Psoas muscle (tissue), 8 donors: ENCODE results near the gene ITPK1. TPM values are rescaled to one million over a fixed set of nuclear protein-coding genes. Genes with fewer than 3 reads are reported as not detected.

Experiments
- ATAC-seq, 4 donors: fragments of 200-7000 bp; cut with Tn5 transposase; one replicate each; pipeline ENCODE4 v1.9.1; 2020; ENCODE audit warnings: moderate library complexity in 3 of 4, mild to moderate bottlenecking in 2 of 4
- DNase-seq, 2 donors: peaks; one replicate each; pipeline ENCODE4 v3.0.0-alpha.2; 2020
- H3K27ac ChIP-seq: fragments of 200-600 bp; one replicate; pipeline ENCODE4 v1.8.0; 2022
- H3K27me3 ChIP-seq, 3 donors: fragments of 200-600 bp in 1 of 3; one replicate each; pipeline versions ENCODE4 v1.6.1 to v1.8.0; 2013 to 2022; ENCODE audit warnings: low read length in 2 of 3, mild to moderate bottlenecking in 2 of 3, moderate library complexity in 1 of 3; ENCODE audit not compliant: insufficient read depth in 3 of 3
- H3K36me3 ChIP-seq, 2 donors: fragments of 200-600 bp in 1 of 2; one replicate each; pipeline versions ENCODE4 v1.6.1 to v1.8.0; 2013 to 2022; ENCODE audit warnings: low read depth in 1 of 2, mild to moderate bottlenecking in 1 of 2, moderate library complexity in 1 of 2; ENCODE audit not compliant: insufficient read depth in 1 of 2
- H3K4me1 ChIP-seq: fragments of 200-600 bp; one replicate; pipeline ENCODE4 v1.8.0; 2022
- H3K4me3 ChIP-seq: fragments of 200-600 bp; one replicate; pipeline ENCODE4 v1.8.0; 2022; ENCODE audit warnings: mild to moderate bottlenecking
- H3K9me3 ChIP-seq: fragments of 200-600 bp; one replicate; pipeline ENCODE4 v1.8.0; 2022
- WGBS, 3 donors: extraction: QIAGEN DNeasy Blood & Tissue Kit; methylation state at CpG; one replicate each; pipeline versions ENCODE4 v1.1.6 to v1.1.7; 2013; 5-methylcytosine and 5-hydroxymethylcytosine counted together
- intact Hi-C, 2 donors: fragments of 100-400 bp; cut with DNase I; formaldehyde crosslinking; loops; one replicate each; pipeline versions ENCODE4 v1.11.0 to v1.14.2; 2022
- polyA plus RNA-seq, 3 donors: library from polyadenylated mRNA; stranded (reverse); fragments of 200-250 nt; gene quantifications; one replicate each; pipeline ENCODE4 v1.2.3, GENCODE V29; 2013
- total RNA-seq, 4 donors: library from RNA; stranded (reverse); fragmentation: NEBNext Ultra II Directional in 2 of 4; extraction: Animal tissue kit (Norgen Biotek cat#: 25700) in 2 of 4; gene quantifications; one replicate each; pipeline versions ENCODE4 v1.2.1 to v1.2.4, GENCODE V29; 2021 to 2023
- TF ChIP-seq, protein P1 (sequence below): fragments of 200-600 bp; IDR thresholded peaks from one replicate; pipeline ENCODE4 v1.8.0; 2022; ENCODE audit warnings: antibody characterized with exemption
- donor health status: healthy with polysubstance abuse.
- donor health status: DM: no; HTN: no; CAD: no; lungs with moderate emphysema.
- donor health status: Bipolar disorder and iron deficiency.
- donor health status: healthy.
- donor health status: DM: yes; HTN: yes; CAD: no.
- donor health status: DM: no; HTN: no; CAD: no.
- donor health status: DM: no; HTN: no; CAD: no.
- donor health status: DM: yes; HTN: yes; CAD: no.

The ITPK1 gene
- total and polyA plus RNA-seq, 7 donors = 30.0 to 61.1 (median 42.7) TPM

GRCh38 chr14:92922883-92923743, 192.6 kb downstream of the ITPK1 start, which contains the start of gene CHGA:
Gene CHGA, plus strand, starts transcription at chr14:92923150. Its CDS starts 210 bp downstream, at chr14:92923360.
- intact Hi-C loops = no loop called here
- TF ChIP-seq, protein P1, sequence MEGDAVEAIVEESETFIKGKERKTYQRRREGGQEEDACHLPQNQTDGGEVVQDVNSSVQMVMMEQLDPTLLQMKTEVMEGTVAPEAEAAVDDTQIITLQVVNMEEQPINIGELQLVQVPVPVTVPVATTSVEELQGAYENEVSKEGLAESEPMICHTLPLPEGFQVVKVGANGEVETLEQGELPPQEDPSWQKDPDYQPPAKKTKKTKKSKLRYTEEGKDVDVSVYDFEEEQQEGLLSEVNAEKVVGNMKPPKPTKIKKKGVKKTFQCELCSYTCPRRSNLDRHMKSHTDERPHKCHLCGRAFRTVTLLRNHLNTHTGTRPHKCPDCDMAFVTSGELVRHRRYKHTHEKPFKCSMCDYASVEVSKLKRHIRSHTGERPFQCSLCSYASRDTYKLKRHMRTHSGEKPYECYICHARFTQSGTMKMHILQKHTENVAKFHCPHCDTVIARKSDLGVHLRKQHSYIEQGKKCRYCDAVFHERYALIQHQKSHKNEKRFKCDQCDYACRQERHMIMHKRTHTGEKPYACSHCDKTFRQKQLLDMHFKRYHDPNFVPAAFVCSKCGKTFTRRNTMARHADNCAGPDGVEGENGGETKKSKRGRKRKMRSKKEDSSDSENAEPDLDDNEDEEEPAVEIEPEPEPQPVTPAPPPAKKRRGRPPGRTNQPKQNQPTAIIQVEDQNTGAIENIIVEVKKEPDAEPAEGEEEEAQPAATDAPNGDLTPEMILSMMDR = no peak
- DNase-seq = peak; percentile 48 to 71
- no peaks in the 10 kb centered on the region for H3K9me3 ChIP-seq
- 2 to 5% (median 4%) methylated on average over 49 to 86 of the region's 86 CpGs for WGBS, 3 donors
- peaks cover 0 to 13% (median 6%) of the 10 kb centered on the region in 3 donors for H3K27me3 ChIP-seq
- no peaks in the 10 kb centered on the region for H3K4me1 ChIP-seq
- no peaks in the 10 kb centered on the region for H3K36me3 ChIP-seq
- no peak within 1 kb of the TSS for H3K4me3 ChIP-seq
- peak; percentile 49 to 80 (median 64) for ATAC-seq
- no peak within 1 kb of the TSS for H3K27ac ChIP-seq

DNA sequence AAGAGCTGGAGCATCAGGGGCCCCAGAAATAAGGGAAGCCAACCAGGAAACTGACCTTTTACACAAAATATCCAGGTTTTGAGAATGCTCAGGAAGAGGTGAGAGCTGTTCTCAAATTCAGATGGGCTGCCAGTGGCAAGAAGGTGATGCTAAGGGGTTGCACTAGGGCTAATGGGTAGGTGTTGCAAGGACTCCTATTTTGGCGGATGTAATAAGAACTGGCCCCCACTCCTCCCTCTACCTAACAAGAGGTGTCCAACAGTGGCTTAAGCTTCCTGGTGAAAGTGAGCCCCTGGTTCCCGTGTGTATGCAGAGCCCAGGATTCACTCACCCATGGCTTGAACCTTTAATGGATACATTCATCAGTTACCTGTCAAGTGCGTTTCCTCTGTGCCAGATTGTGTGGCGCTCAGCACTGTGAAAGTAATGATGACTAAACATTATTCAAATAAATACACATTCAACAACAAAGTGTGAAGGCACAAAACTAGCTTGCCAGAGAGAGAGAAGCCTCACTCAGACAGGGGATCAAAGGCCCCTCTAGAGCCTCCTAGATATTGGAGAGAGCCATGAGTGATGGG, 193.5 kb downstream of the ITPK1 start:
- Histone ChIP-seq H3K27me3 (peaks cover 0 to 13% (median 6%) of the 10 kb centered on the region in 3 donors), H3K36me3 (no peaks in the 10 kb centered on the region), H3K27ac (no peak overlapping the region), H3K4me3 (no peak overlapping the region), H3K9me3 (no peaks in the 10 kb centered on the region), H3K4me1 (no peaks in the 10 kb centered on the region)
- ATAC-seq (no peak), DNase-seq (no peak)
- WGBS, 3 donors = 65 to 78% (median 68%) methylated on average over 4 of the region's 4 CpGs
- intact Hi-C loops = no loop called here
- TF ChIP-seq, protein P1 = no peak

GRCh38 chr14:92920001-92920400, 195.7 kb downstream of the ITPK1 start:
- WGBS, 3 donors = 95 to 96% (median 95%) methylated on average over 15 of the region's 15 CpGs
- no peak overlapping the region for H3K4me3 ChIP-seq
- H3K9me3 ChIP-seq = no peaks in the 10 kb centered on the region
- no peaks in the 10 kb centered on the region for H3K36me3 ChIP-seq
- ATAC-seq = no peak
- intact Hi-C loops = no loop called here
- no peak overlapping the region for H3K27ac ChIP-seq
- no peaks in the 10 kb centered on the region for H3K4me1 ChIP-seq
- DNase-seq = no peak
- TF ChIP-seq, protein P1 = no peak
- H3K27me3 ChIP-seq = peaks cover 0 to 13% (median 6%) of the 10 kb centered on the region in 3 donors

GRCh38 chr14:92917956-92918355, 197.8 kb downstream of the ITPK1 start:
- DNase-seq = no peak
- intact Hi-C loops = no loop called here
- H3K27me3 ChIP-seq = peaks cover 0 to 10% (median 0%) of the 10 kb centered on the region in 3 donors

More at GRCh38 chr14:92917956-92918355, 197.8 kb downstream of the ITPK1 start:
- no peak for ATAC-seq
- Histone ChIP-seq H3K9me3 (no peaks in the 10 kb centered on the region), H3K4me3 (no peak overlapping the region), H3K4me1 (no peaks in the 10 kb centered on the region), H3K27ac (no peak overlapping the region), H3K36me3 (no peaks in the 10 kb centered on the region)
- TF ChIP-seq, protein P1 = no peak
- 75 to 78% (median 77%) methylated on average over 7 of the region's 7 CpGs for WGBS, 3 donors
